Ishikawa (cell line): ENCODE data around the gene MMRN1.

Experiments used
- CEBPB ChIP-seq: IDR thresholded peaks from 2 replicates; pipeline ENCODE4 v1.6.1; 2012
- CREB1 ChIP-seq: IDR thresholded peaks from 2 replicates; pipeline ENCODE4 v1.6.1; 2012; ENCODE audit warnings: low read depth
- EGR1 ChIP-seq: IDR thresholded peaks from 2 replicates; pipeline ENCODE4 v1.6.1; 2012
- EP300 ChIP-seq: IDR thresholded peaks from 2 replicates; pipeline ENCODE4 v1.6.1; 2012; ENCODE audit warnings: borderline replicate concordance
- FOXM1 ChIP-seq: IDR thresholded peaks from 2 replicates; pipeline ENCODE4 v1.6.1; 2012; ENCODE audit warnings: low read depth, borderline replicate concordance
- MAX ChIP-seq: IDR thresholded peaks from 2 replicates; pipeline ENCODE4 v1.6.1; 2012
- RAD21 ChIP-seq: IDR thresholded peaks from 2 replicates; pipeline ENCODE4 v1.6.1; 2012; ENCODE audit warnings: low read depth
- REST ChIP-seq: IDR thresholded peaks from 2 replicates; pipeline ENCODE4 v1.6.1; 2012; ENCODE audit warnings: low read depth, mild to moderate bottlenecking
- TAF1 ChIP-seq: IDR thresholded peaks from 2 replicates; pipeline ENCODE4 v1.6.1; 2012; ENCODE audit warnings: low read depth, mild to moderate bottlenecking
- TCF12 ChIP-seq: IDR thresholded peaks from 2 replicates; pipeline ENCODE4 v1.6.1; 2012; ENCODE audit warnings: low read depth
- TEAD4 ChIP-seq: IDR thresholded peaks from 2 replicates; pipeline ENCODE4 v1.6.1; 2012
- YY1 ChIP-seq: IDR thresholded peaks from 2 replicates; pipeline ENCODE4 v1.6.1; 2012; ENCODE audit warnings: low read depth
- ZBTB7A ChIP-seq: IDR thresholded peaks from 2 replicates; pipeline ENCODE4 v1.6.1; 2012; ENCODE audit warnings: low read depth
- TF ChIP-seq, protein P1 (sequence below): IDR thresholded peaks from 2 replicates; pipeline ENCODE4 v1.6.1; 2012

DNA sequence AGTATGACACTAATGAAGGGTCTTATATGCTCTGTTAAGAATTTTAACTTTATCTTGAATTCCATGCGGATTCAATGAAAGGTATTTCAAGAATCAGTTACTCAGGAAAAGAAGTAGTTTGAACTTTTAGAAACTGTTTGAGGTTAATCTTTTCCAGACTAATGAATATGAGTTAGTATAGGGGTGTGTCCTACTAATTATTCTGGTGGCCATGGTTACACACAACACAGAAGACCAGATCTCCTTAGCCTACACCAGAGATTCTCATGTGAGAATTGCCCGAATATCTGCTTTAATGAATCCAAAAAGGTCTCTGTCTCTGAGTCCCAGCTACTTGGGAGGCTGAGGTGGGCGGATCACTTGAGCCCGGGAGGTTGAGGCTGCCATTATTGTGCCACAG, 100.4 kb downstream of the MMRN1 start:
- TF ChIP-seq RAD21, result no peak
- no peak for TF ChIP-seq REST
- TF ChIP-seq YY1, result no peak
- TF ChIP-seq FOXM1, result no peak
- no peak for TF ChIP-seq EP300
- no peak for TF ChIP-seq TCF12
- TF ChIP-seq CEBPB, result no peak
- no peak for TF ChIP-seq EGR1
- no peak for TF ChIP-seq MAX
- no peak for TF ChIP-seq TAF1
- no peak for TF ChIP-seq CREB1
- TF ChIP-seq TEAD4, result no peak
- TF ChIP-seq, protein P1, sequence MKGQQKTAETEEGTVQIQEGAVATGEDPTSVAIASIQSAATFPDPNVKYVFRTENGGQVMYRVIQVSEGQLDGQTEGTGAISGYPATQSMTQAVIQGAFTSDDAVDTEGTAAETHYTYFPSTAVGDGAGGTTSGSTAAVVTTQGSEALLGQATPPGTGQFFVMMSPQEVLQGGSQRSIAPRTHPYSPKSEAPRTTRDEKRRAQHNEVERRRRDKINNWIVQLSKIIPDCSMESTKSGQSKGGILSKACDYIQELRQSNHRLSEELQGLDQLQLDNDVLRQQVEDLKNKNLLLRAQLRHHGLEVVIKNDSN, result no peak
- no peak for TF ChIP-seq ZBTB7A
